Measurements from ENCODE around the gene TRPM2. TPM values are rescaled to one million over a fixed set of nuclear protein-coding genes. Genes with fewer than 3 reads are reported as not detected.
A peak's percentile ranks its signal among the peaks of the same experiment; 100 is the strongest.
"Not testable (repeated sequence)": the region's sequence is repeated elsewhere in the genome, so short reads cannot be mapped to it uniquely, and the experiment has no call there.

Gene TRPM2
- total RNA-seq, 6 experiments from 2014 or later = 0.92 to 2.0 (median 1.2) TPM

DNA sequence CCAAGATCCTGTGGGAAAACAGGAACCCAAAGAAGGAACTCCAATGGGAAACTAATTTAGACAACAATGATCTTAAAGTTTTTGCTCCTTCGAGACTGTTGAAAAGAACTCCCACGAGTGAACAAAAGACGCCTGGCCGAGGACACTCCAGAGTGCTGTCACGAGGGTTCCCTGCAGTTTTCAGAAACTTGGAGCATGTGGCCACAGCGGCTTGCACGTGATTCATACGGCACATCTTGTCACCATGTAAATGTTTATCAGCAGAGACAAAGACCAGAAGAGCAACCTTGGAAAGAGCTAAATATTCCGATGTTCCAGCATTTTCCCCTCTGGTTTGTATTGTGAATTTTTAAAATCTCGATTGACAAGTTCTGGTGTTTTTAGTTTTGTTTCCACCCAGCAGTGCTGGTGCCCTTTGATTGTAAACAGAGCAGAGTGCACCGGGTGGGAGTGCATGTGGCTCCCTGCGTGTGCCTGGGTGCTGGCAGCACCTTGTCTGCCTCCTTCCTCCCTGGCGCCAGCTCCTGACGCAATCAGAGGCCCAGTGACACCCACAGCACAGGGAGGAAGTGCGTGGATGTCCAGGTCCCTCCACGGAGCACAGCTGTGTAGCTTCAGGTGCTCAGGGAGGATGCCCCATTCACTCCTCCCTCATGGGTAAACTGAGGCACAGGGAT, 124.8 kb downstream of the TRPM2 start:
- peaks cover 0 to 27% (median 13%) of the 10 kb centered on the region in 4 donors for H3K4me1 ChIP-seq
- TF ChIP-seq POLR2A (IDR thresholded peaks at IDR 0.05) (peak; percentile 35), CTCF (IDR thresholded peaks at IDR 0.05) (no peak)
- H3K9me3 ChIP-seq = no peaks in the 10 kb centered on the region
- DNase-seq (peak; percentile 86 to 95 (median 94)), ATAC-seq (peak; percentile 74 to 84 (median 82))
- 29% methylated on average over 11 of the region's 16 CpGs for WGBS (ENCODE audit: insufficient coverage, low coverage, low lambda C conversion rate, missing lambda C conversion rate)
- peak overlapping the region; percentile 63 to 98 (median 84) for H3K27ac ChIP-seq
- intact Hi-C loops (cut with DNase I) = no loop called here
- H3K36me3 ChIP-seq = no peaks in the 10 kb centered on the region
- H3K4me3 ChIP-seq = peak overlapping the region in 2 of 3 donors; percentile 13 to 33
- H3K27me3 ChIP-seq = no peaks in the 10 kb centered on the region

DNA sequence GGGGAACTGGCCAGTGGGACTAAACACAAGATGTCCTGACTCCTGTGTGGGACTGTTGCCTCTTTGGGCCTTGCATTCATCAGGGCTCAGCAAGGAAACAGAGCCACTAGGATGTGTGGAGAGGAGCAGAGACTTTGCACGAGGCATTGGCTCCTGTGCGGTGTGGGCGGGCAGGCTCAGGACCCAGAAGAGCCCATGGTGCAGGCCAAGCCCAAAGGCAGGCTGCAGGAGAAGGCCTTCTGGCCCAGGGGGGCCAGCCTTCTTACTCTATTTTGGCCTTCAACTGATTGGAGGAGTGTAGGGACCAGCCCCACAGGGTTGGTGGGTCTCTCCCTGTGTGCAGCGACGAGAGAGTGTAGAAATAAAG, 125.4 kb downstream of the TRPM2 start:
- Histone ChIP-seq H3K27ac (peak overlapping the region; percentile 63 to 98 (median 84)), H3K4me1 (peaks cover 0 to 27% (median 13%) of the 10 kb centered on the region in 4 donors), H3K36me3 (no peaks in the 10 kb centered on the region), H3K4me3 (peak overlapping the region in 1 of 3 donors; percentile 33), H3K27me3 (no peaks in the 10 kb centered on the region), H3K9me3 (no peaks in the 10 kb centered on the region)
- ATAC-seq (no peak), DNase-seq (no peak)
- TF ChIP-seq CTCF (IDR thresholded peaks at IDR 0.05) = no peak
- peak; percentile 4 for TF ChIP-seq POLR2A (IDR thresholded peaks at IDR 0.05)
- intact Hi-C loops (cut with DNase I) = no loop called here
- WGBS (ENCODE audit: insufficient coverage, low coverage, low lambda C conversion rate, missing lambda C conversion rate) = 47% methylated on average over 4 of the region's 5 CpGs

DNA sequence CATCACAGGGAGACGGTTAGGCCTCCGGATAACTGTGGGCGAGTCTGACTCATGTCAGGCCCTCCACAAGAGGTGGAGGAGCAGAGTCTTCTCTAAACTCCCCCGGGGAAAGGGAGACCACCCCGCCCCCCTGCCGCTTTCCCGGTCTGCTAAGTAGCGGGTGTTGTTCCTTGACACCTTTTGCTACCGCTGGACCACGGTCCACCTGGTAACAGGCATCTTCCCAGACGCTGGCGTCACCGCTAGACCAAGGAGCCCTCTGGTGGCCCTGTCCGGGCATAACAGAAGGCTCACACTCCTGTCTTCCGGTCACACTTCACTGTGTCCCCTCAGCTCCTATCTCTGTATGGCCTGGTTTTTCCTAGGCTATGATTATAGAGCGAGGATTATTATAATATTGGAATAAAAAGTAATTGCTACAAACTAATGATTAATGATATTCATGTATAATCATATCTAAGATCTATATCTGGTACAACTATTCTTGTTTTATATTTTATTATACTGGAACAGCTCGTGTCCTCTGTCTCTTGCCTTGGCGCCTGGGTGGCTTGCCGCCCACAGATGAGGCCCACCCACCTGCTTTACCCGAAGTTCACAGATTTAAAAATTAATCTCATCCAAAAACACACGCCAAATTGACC, 126.3 kb downstream of the TRPM2 start:
- peak overlapping the region in 2 of 3 donors; percentile 84 to 98 for H3K27ac ChIP-seq
- peak; percentile 50 to 74 (median 70) for TF ChIP-seq CTCF (IDR thresholded peaks at IDR 0.05)
- H3K9me3 ChIP-seq; ATAC-seq; H3K27me3 ChIP-seq; H3K4me3 ChIP-seq; H3K36me3 ChIP-seq; intact Hi-C loops (cut with DNase I): not testable (repeated sequence)
- H3K4me1 ChIP-seq = peaks cover 0 to 27% (median 13%) of the 10 kb centered on the region in 4 donors
- 32% methylated on average over 19 of the region's 21 CpGs for WGBS (ENCODE audit: insufficient coverage, low coverage, low lambda C conversion rate, missing lambda C conversion rate)
- DNase-seq = peak; percentile 64 to 77 (median 76)

- TF ChIP-seq CTCF (IDR thresholded peaks at IDR 0.05) (no peak), POLR2A (IDR thresholded peaks at IDR 0.05) (no peak)
- intact Hi-C loops (cut with DNase I) = no loop called here
- DNase-seq = peak in 1 of 3 donors; percentile 54
- Histone ChIP-seq H3K36me3 (no peaks in the 10 kb centered on the region), H3K4me1 (peaks cover 0 to 27% (median 13%) of the 10 kb centered on the region in 4 donors), H3K27me3 (no peaks in the 10 kb centered on the region), H3K4me3 (no peak overlapping the region), H3K9me3 (no peaks in the 10 kb centered on the region), H3K27ac (peak overlapping the region in 2 of 3 donors; percentile 12 to 29)
- no peak for ATAC-seq
- WGBS (ENCODE audit: insufficient coverage, low coverage, low lambda C conversion rate, missing lambda C conversion rate) = 66% methylated on average over 7 of the region's 16 CpGs
Observed at GRCh38 chr21:44480200-44481053, 127.0 kb downstream of the TRPM2 start.
